Neuronal stem cell (in vitro differentiated cells): ENCODE measurements around the gene PCDHGA4.
A peak's percentile ranks its signal among the peaks of the same experiment; 100 is the strongest.
"Not testable (repeated sequence)": the region's sequence is repeated elsewhere in the genome, so short reads cannot be mapped to it uniquely, and the experiment has no call there.

ENCODE experiments used
- DNase-seq: peaks from one replicate; pipeline ENCODE4 v3.0.0-alpha.2; 2013; ENCODE audit warnings: low spot score
- H2AFZ ChIP-seq: one replicate; pipeline ENCODE4 v1.6.1; 2013; ENCODE audit warnings: mild to moderate bottlenecking, low read length, inconsistent platforms
- H2AK5ac ChIP-seq: 2 replicates; pipeline ENCODE4 v1.6.1; 2013; ENCODE audit warnings: low read depth, mild to moderate bottlenecking, inconsistent platforms, low read length, moderate library complexity, mixed read lengths
- H2BK120ac ChIP-seq: 2 replicates; pipeline ENCODE4 v1.6.1; 2013; ENCODE audit warnings: low read depth, mild to moderate bottlenecking, inconsistent platforms, low read length, moderate library complexity, mixed read lengths
- H2BK12ac ChIP-seq: one replicate; pipeline ENCODE4 v1.6.1; 2013; ENCODE audit warnings: low read length, inconsistent platforms
- H2BK15ac ChIP-seq: 2 replicates; pipeline ENCODE4 v1.6.1; 2013; ENCODE audit warnings: mild to moderate bottlenecking, low read length, inconsistent platforms, mixed read lengths
- H2BK5ac ChIP-seq: one replicate; pipeline ENCODE4 v1.6.1; 2013; ENCODE audit warnings: inconsistent platforms, mild to moderate bottlenecking, low read length, moderate library complexity
- H3K14ac ChIP-seq: one replicate; pipeline ENCODE4 v1.6.1; 2013; ENCODE audit warnings: low read length, inconsistent platforms
- H3K18ac ChIP-seq: 2 replicates; pipeline ENCODE4 v1.6.1; 2013; ENCODE audit warnings: low read length, inconsistent platforms
- H3K23ac ChIP-seq: 2 replicates; pipeline ENCODE4 v1.6.1; 2013; ENCODE audit warnings: low read depth, mild to moderate bottlenecking, mixed read lengths, low read length, inconsistent platforms; ENCODE audit not compliant: poor library complexity
- H3K27ac ChIP-seq: replicated peaks from 3 replicates; pipeline ENCODE4 v1.5.1; 2013; ENCODE audit warnings: low read length, inconsistent platforms
- H3K27me3 ChIP-seq, 3 experiments: 2 replicates each; pipeline ENCODE4 v1.6.1; 2013; ENCODE audit warnings: low read length in 3 of 3, mild to moderate bottlenecking in 2 of 3, inconsistent platforms in 1 of 3, low read depth in 1 of 3, mixed read lengths in 1 of 3, moderate library complexity in 1 of 3; ENCODE audit not compliant: control insufficient read depth in 3 of 3, insufficient read depth in 3 of 3
- H3K36me3 ChIP-seq, 2 donors: replicated peaks in 1 of 2; 2 replicates each; pipeline ENCODE4 v1.6.1; 2013; ENCODE audit warnings: low read length in 2 of 2; ENCODE audit not compliant: control insufficient read depth in 2 of 2, insufficient read depth in 2 of 2
- H3K4ac ChIP-seq: 2 replicates; pipeline ENCODE4 v1.6.1; 2013; ENCODE audit warnings: inconsistent platforms, mild to moderate bottlenecking, low read length, moderate library complexity
- H3K4me1 ChIP-seq, 2 donors: 1 replicate in 1 of 2; 2 replicates in 1 of 2; pipeline ENCODE4 v1.6.1; 2013; ENCODE audit warnings: low read length in 2 of 2, low read depth in 1 of 2; ENCODE audit not compliant: control insufficient read depth in 2 of 2, insufficient read depth in 1 of 2
- H3K4me2 ChIP-seq: one replicate; pipeline ENCODE4 v1.6.1; 2013; ENCODE audit warnings: mild to moderate bottlenecking, low read length, inconsistent platforms; ENCODE audit not compliant: insufficient read depth, poor library complexity, severe bottlenecking
- H3K4me3 ChIP-seq, 2 donors: 2 replicates each; pipeline ENCODE4 v1.5.1; 2013; ENCODE audit warnings: low read length in 2 of 2, mild to moderate bottlenecking in 2 of 2, inconsistent platforms in 1 of 2, moderate library complexity in 1 of 2
- H3K79me1 ChIP-seq: one replicate; pipeline ENCODE4 v1.6.1; 2013; ENCODE audit warnings: low read depth, mild to moderate bottlenecking, inconsistent platforms, low read length, moderate library complexity
- H3K9ac ChIP-seq: one replicate; pipeline ENCODE4 v1.6.1; 2013; ENCODE audit warnings: mild to moderate bottlenecking, low read depth, low read length, inconsistent platforms; ENCODE audit not compliant: poor library complexity
- H3K9me3 ChIP-seq, 2 donors: replicated peaks in 1 of 2; 2 replicates each; pipeline versions ENCODE3 to v1.6.1; 2013; ENCODE audit warnings: low read length in 2 of 2, mild to moderate bottlenecking in 2 of 2, inconsistent platforms in 1 of 2, low read depth in 1 of 2, mixed read lengths in 1 of 2, moderate library complexity in 1 of 2; ENCODE audit not compliant: control insufficient read depth in 2 of 2, insufficient read depth in 1 of 2
- H4K8ac ChIP-seq: one replicate; pipeline ENCODE4 v1.6.1; 2013; ENCODE audit warnings: low read depth, mild to moderate bottlenecking, inconsistent platforms, low read length, moderate library complexity
- H4K91ac ChIP-seq: one replicate; pipeline ENCODE4 v1.6.1; 2013; ENCODE audit warnings: low read length, low read depth, mild to moderate bottlenecking, inconsistent platforms; ENCODE audit not compliant: poor library complexity
- WGBS, 2 donors: extraction: QIAGEN DNeasy Blood & Tissue Kit; methylation state at CpG; one replicate each; pipeline ENCODE4 v1.1.7; 2013; ENCODE audit warnings: missing lambda C conversion rate in 2 of 2, mixed read lengths in 1 of 2; ENCODE audit not compliant: insufficient read length in 2 of 2, insufficient replicate concordance in 1 of 2; ENCODE audit errors: extremely low coverage in 2 of 2; 5-methylcytosine and 5-hydroxymethylcytosine counted together

Gene PCDHGA4

DNA sequence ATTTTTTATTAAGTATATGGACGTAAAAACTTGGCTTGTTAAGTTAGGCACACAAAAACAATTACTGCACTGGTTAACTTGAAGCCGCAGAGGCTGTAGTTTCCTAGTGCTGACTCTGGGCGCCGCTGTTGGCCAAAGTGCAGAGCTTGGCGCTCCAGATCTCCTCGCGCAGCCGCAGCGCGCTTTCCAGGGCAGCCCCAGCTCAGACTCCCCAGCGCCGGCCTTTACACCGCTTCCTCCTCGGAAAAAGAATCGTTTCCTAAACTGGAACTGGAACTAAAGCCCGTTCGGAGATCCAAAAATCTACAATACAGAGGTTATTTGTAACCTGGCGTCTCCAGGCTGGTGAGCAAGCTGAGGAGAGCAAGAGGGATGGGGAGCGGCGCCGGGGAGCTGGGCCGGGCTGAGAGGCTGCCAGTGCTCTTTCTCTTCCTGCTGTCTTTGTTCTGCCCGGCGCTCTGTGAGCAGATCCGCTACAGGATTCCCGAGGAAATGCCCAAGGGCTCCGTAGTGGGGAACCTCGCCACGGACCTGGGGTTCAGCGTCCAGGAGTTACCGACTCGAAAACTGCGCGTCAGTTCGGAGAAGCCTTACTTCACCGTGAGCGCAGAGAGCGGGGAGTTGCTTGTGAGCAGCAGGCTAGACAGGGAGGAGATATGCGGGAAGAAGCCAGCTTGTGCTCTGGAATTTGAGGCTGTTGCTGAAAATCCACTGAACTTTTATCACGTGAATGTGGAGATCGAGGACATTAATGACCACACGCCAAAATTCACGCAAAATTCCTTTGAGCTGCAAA lies 43.1 kb downstream of the PCDHGA4 start, which contains the start of gene PCDHGB5:
Gene PCDHGB5 (plus strand): TSS at position 192 of the 796 bp plus-strand sequence. CDS start 181 bp downstream, at position 373.
- H4K91ac ChIP-seq, DNase-seq, H3K4me1 ChIP-seq, H3K4ac ChIP-seq, H2BK15ac ChIP-seq, H3K18ac ChIP-seq, H4K8ac ChIP-seq, H3K4me3 ChIP-seq, H3K4me2 ChIP-seq, H3K27me3 ChIP-seq, H2AK5ac ChIP-seq, H2BK12ac ChIP-seq, H3K9ac ChIP-seq, H3K27ac ChIP-seq, H2AFZ ChIP-seq, H3K14ac ChIP-seq, H2BK5ac ChIP-seq, H3K79me1 ChIP-seq, H2BK120ac ChIP-seq, H3K23ac ChIP-seq: not testable (repeated sequence)
- no CpG with 5 or more reads among the region's 43 CpGs for WGBS, 2 donors
- peaks cover 32 to 72% of the 10 kb centered on the region in 2 donors for H3K9me3 ChIP-seq
- peaks cover 5 to 13% of the 10 kb centered on the region in 2 donors for H3K36me3 ChIP-seq

DNA sequence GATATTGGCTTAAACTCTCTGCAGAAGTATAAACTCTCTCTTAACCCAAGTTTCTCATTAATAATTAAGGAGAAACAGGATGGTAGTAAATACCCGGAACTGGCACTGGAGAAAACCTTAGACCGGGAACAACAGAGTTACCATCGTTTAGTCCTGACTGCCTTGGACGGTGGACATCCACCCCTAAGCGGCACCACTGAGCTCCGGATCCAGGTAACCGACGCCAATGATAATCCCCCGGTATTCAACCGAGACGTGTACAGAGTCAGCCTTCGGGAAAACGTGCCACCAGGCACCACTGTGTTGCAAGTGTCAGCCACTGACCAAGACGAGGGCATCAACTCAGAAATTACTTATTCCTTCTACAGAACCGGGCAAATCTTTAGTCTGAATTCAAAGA lies 43.8 kb downstream of the PCDHGA4 start:
- H3K4me3 ChIP-seq = no peak overlapping the region
- H4K8ac ChIP-seq = no peak overlapping the region

DNA sequence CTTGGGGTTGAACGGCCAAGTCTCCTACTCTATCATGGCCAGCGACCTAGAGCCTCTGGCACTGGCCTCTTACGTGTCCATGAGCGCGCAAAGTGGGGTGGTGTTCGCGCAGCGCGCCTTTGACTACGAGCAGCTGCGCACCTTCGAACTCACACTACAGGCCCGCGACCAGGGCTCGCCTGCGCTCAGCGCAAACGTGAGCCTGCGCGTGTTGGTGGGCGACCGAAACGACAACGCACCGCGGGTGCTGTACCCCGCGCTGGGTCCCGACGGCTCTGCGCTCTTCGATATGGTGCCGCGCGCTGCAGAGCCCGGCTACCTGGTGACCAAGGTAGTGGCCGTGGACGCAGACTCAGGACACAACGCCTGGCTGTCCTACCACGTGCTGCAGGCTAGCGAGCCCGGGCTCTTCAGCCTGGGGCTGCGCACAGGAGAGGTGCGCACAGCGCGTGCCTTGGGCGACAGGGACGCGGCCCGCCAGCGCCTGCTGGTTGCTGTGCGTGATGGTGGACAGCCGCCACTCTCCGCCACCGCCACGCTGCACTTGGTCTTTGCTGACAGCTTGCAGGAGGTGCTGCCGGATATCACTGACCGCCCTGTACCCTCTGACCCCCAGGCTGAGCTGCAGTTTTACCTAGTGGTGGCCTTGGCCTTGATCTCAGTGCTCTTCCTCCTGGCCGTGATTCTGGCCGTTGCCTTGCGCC lies 44.9 kb downstream of the PCDHGA4 start:
- H4K8ac ChIP-seq = no peak overlapping the region
- peak overlapping the region; percentile 31 for H3K23ac ChIP-seq
- DNase-seq = no peak
- H3K36me3 ChIP-seq = no peaks in the 10 kb centered on the region
- H2AFZ ChIP-seq = no peak overlapping the region
- peak overlapping the region; percentile 41 for H2BK120ac ChIP-seq
- H3K27me3 ChIP-seq = no peaks in the 10 kb centered on the region
- no peak overlapping the region for H2BK15ac ChIP-seq
- peaks cover under 1% of the 10 kb centered on the region for H3K79me1 ChIP-seq
- H3K9ac ChIP-seq = peak overlapping the region; percentile 44
- H3K27ac ChIP-seq = no peak overlapping the region
- H2AK5ac ChIP-seq = peak overlapping the region; percentile 84
- H2BK12ac ChIP-seq = no peak overlapping the region
- no CpG with 5 or more reads among the region's 61 CpGs for WGBS, 2 donors
- H3K4ac ChIP-seq = no peak overlapping the region
- no peak overlapping the region for H3K18ac ChIP-seq
- H3K4me3 ChIP-seq = peak overlapping the region in 1 of 2 donors; percentile 19
- peak overlapping the region; percentile 64 for H4K91ac ChIP-seq
- H3K9me3 ChIP-seq = peaks cover 29 to 74% of the 10 kb centered on the region in 2 donors
- H3K4me2 ChIP-seq = no peak overlapping the region
- no peak overlapping the region for H3K14ac ChIP-seq
- H3K4me1 ChIP-seq = no peaks in the 10 kb centered on the region
- H2BK5ac ChIP-seq = no peak overlapping the region

More for the DNA sequence above, 43.8 kb downstream of the PCDHGA4 start:
- H3K4me1 ChIP-seq = no peaks in the 10 kb centered on the region
- H2BK12ac ChIP-seq = no peak overlapping the region
- H3K79me1 ChIP-seq = peaks cover 2% of the 10 kb centered on the region
- no peak overlapping the region for H2BK15ac ChIP-seq
- no peak overlapping the region for H3K14ac ChIP-seq
- peaks cover 31 to 72% of the 10 kb centered on the region in 2 donors for H3K9me3 ChIP-seq
- H3K4me2 ChIP-seq = no peak overlapping the region
- H3K27ac ChIP-seq = no peak overlapping the region
- H2AK5ac ChIP-seq = no peak overlapping the region
- H3K36me3 ChIP-seq = peaks cover 3 to 6% of the 10 kb centered on the region in 2 donors
- no peak overlapping the region for H2AFZ ChIP-seq
- H2BK120ac ChIP-seq = no peak overlapping the region
- DNase-seq = no peak
- no peak overlapping the region for H3K4ac ChIP-seq
- no CpG with 5 or more reads among the region's 15 CpGs for WGBS, 2 donors
- no peaks in the 10 kb centered on the region for H3K27me3 ChIP-seq
- H3K9ac ChIP-seq = no peak overlapping the region
- no peak overlapping the region for H2BK5ac ChIP-seq
- H3K18ac ChIP-seq = no peak overlapping the region
- H3K23ac ChIP-seq = no peak overlapping the region
- no peak overlapping the region for H4K91ac ChIP-seq
